IMR-90 (cell line): ENCODE measurements around the gene SNX32. TPM values are rescaled to one million over a fixed set of nuclear protein-coding genes. Genes with fewer than 3 reads are reported as not detected.
A peak's percentile ranks its signal among the peaks of the same experiment; 100 is the strongest.

Experiments
- CTCF ChIP-seq: conservative IDR thresholded peaks from 2 replicates; pipeline ENCODE4 v1.5.1; 2012; ENCODE audit warnings: mild to moderate bottlenecking, low read depth, low read length, improper control_type of control experiment
- MXI1 ChIP-seq: IDR thresholded peaks from 2 replicates; pipeline ENCODE4 v1.6.1; 2012; ENCODE audit warnings: low read depth, mild to moderate bottlenecking, low read length, moderate library complexity, borderline replicate concordance
- POLR2A ChIP-seq: IDR thresholded peaks from 2 replicates; pipeline ENCODE4 v1.6.1; 2012; ENCODE audit warnings: mild to moderate bottlenecking, low read depth, low read length
- USF2 ChIP-seq: fragments of 150-350 bp; IDR thresholded peaks from 2 replicates; pipeline ENCODE4 v1.6.1; 2017; ENCODE audit warnings: mild to moderate bottlenecking, antibody characterized with exemption, low read length, low read depth
- polyA plus RNA-seq, 3 experiments: library from polyadenylated mRNA; depleted of rRNA; stranded (reverse); fragments of >200 nt; gene quantifications; 2 replicates each; pipeline ENCODE4 v1.2.3, GENCODE V29; 2012; ENCODE audit warnings: low replicate concordance in 1 of 3
- total RNA-seq: library from RNA; depleted of rRNA; stranded (reverse); fragments of >200 nt; gene quantifications from 2 replicates; pipeline ENCODE4 v1.2.3, GENCODE V29; 2012

Gene SNX32
- total and polyA plus RNA-seq, 2 of the 4 experiments (the other 2 are of a cell fraction), result 0.36 to 0.79 TPM

- peak; percentile 99 for TF ChIP-seq CTCF
- TF ChIP-seq MXI1, result peak; percentile 22; the same call in 1 of the 2 replicates
- TF ChIP-seq USF2, result peak; percentile 43; the same call in 1 of the 2 replicates
- no peak for TF ChIP-seq POLR2A
Observed at GRCh38 chr11:65817835-65818680, 15.7 kb upstream of the SNX32 start (continued).
